ENCODE results near the gene RUNX2.

DNA sequence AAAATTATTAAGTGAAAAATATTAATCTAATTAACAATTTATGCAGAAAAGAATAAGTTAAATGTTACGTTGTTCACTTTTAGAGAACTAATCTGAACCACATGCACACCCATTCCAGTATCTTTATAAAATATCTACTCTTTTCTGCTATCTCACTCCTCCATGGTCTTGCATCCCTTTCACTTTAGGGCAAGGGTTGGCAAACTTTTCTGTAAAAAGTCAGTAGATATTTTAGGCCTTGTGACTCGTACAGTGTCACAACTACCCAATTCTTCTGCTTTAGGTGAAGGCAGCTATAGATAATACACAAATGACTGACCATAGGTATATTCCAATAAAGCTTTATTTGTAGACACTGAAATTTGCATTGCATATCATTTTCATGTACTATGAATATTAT, 89.3 kb downstream of the RUNX2 start:
- TF ChIP-seq POLR2AphosphoS5 (IDR thresholded peaks at IDR 0.05; ENCODE audit: low read depth, low read length): no peak
- TF ChIP-seq POLR2A (IDR thresholded peaks at IDR 0.05; ENCODE audit: low read depth, low read length): no peak
- TF ChIP-seq TAF1 (IDR thresholded peaks at IDR 0.05; ENCODE audit: borderline replicate concordance, low read depth, low read length): no peak
